ENCODE measurements around the gene KCNK17. TPM values are rescaled to one million over a fixed set of nuclear protein-coding genes. Genes with fewer than 3 reads are reported as not detected.
A peak's percentile ranks its signal among the peaks of the same experiment; 100 is the strongest.

The KCNK17 gene
- total RNA-seq, 1 experiment from 2014 or later = 1.2 TPM

DNA sequence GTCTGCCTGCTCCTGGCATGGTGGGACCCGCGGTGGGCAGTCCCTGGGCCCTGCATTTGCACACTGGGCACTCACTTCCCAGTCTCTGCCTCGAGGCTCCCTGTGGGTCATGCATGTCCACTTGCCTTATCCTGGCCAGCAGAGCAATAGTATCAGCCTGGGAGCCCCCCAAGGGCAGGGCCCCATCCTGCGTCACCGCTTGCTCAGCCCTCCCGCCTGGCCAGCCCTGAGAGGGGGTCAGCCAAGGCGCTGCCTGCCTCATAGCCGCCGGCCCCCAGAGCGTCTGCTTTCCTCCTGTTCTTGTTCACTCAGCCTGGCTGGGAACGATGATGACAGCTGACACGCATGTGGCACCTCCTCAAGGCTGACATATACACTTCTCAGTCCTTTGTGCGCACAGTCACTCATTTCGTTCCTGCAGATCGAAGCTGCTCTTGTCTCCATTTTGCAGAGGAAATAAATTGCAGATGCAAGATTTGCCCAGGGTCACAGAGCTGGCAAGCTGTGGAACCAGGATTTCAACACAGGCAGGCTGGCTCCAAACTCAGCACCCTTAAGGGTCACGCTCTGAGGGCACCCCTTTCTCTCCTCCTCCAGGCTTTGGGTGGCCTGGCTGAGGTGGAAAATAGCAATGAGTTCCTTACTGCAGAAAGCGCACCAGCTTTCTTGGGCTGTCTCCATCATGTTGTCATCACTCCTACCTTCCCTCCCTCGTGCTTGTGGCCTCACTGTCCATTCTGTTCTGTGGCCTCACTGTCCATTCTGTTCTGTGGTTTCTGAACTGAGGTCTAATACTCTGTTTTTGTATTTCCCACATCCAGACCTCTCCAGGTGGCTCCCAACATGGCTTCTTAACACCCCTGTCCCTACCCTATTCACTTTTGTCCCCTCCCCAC, 17.2 kb downstream of the KCNK17 start:
- H3K36me3 Mint-ChIP-seq (ENCODE audit: insufficient read depth in 1 of 3, low read depth in 3 of 3) = no peaks in the 10 kb centered on the region
- Histone ChIP-seq H4K91ac (ENCODE audit: insufficient read length, low read depth, low read length) (no peak overlapping the region), H2BK12ac (ENCODE audit: insufficient read length, low read depth, low read length) (no peak overlapping the region), H3K9me3 (ENCODE audit: control insufficient read depth, low read depth, low read length) (no peaks in the 10 kb centered on the region), H3K4me2 (ENCODE audit: insufficient read depth, insufficient read length, low read length) (no peak overlapping the region), H3K56ac (ENCODE audit: insufficient read length, low read depth, low read length) (no peak overlapping the region), H2AK5ac (ENCODE audit: insufficient read length, low read length) (no peak overlapping the region), H4K20me1 (ENCODE audit: control insufficient read depth, insufficient read depth, insufficient read length) (no peaks in the 10 kb centered on the region), H3T11ph (ENCODE audit: low read length) (no peak overlapping the region), H4K8ac (replicated peaks; ENCODE audit: insufficient read length, low read depth, low read length) (no peak overlapping the region), H2BK20ac (ENCODE audit: low read depth, low read length, poor library complexity, severe bottlenecking) (no peak overlapping the region), H3K4me1 (ENCODE audit: insufficient read depth, low read length) (peaks cover 2% of the 10 kb centered on the region; the same call in 1 of the 2 replicates), H2AFZ (ENCODE audit: low read length) (no peak overlapping the region), H3K23ac (ENCODE audit: insufficient read length, low read depth, low read length) (no peak overlapping the region), H4K5ac (ENCODE audit: insufficient read length, low read depth, low read length) (no peak overlapping the region), H3K4ac (ENCODE audit: low read depth, low read length) (no peak overlapping the region), H3K79me1 (ENCODE audit: insufficient read depth, low read depth, low read length, poor library complexity, severe bottlenecking) (no peaks in the 10 kb centered on the region), H3K23me2 (ENCODE audit: insufficient read length, low read depth, low read length, poor library complexity, severe bottlenecking) (no peaks in the 10 kb centered on the region), H2BK15ac (ENCODE audit: low read depth, low read length) (no peak overlapping the region), H3K18ac (ENCODE audit: insufficient read length, low read depth, low read length) (no peak overlapping the region), H3K27me3 (ENCODE audit: insufficient read depth, low read length) (no peaks in the 10 kb centered on the region; the same call in 1 of the 2 replicates), H3K9ac (ENCODE audit: extremely low read depth, insufficient read length, low read length) (no peak overlapping the region), H3K14ac (ENCODE audit: insufficient read depth, low read length) (peak overlapping the region; percentile 20; the same call in 1 of the 2 replicates), H3K27ac (ENCODE audit: insufficient read length, low read depth, low read length) (no peak overlapping the region), H3K79me2 (ENCODE audit: insufficient read depth, low read length) (no peaks in the 10 kb centered on the region), H2BK120ac (ENCODE audit: low read depth, low read length, poor library complexity, severe bottlenecking) (no peak overlapping the region), H2BK5ac (ENCODE audit: insufficient read length, low read length) (no peak overlapping the region)
- peaks cover 10% of the 10 kb centered on the region for H3K27me3 Mint-ChIP-seq (ENCODE audit: low read depth)
- TF ChIP-seq, protein P1, sequence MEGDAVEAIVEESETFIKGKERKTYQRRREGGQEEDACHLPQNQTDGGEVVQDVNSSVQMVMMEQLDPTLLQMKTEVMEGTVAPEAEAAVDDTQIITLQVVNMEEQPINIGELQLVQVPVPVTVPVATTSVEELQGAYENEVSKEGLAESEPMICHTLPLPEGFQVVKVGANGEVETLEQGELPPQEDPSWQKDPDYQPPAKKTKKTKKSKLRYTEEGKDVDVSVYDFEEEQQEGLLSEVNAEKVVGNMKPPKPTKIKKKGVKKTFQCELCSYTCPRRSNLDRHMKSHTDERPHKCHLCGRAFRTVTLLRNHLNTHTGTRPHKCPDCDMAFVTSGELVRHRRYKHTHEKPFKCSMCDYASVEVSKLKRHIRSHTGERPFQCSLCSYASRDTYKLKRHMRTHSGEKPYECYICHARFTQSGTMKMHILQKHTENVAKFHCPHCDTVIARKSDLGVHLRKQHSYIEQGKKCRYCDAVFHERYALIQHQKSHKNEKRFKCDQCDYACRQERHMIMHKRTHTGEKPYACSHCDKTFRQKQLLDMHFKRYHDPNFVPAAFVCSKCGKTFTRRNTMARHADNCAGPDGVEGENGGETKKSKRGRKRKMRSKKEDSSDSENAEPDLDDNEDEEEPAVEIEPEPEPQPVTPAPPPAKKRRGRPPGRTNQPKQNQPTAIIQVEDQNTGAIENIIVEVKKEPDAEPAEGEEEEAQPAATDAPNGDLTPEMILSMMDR (conservative IDR thresholded peaks at IDR 0.05) = no peak
- no peaks in the 10 kb centered on the region; a peak in 1 of 5 replicates for H3K9me3 Mint-ChIP-seq
- no peak for DNase-seq
- H3K27ac Mint-ChIP-seq = peak overlapping the region in 1 of 3 experiments; percentile 25; a peak in 1 of 7 replicates
- WGBS (ENCODE audit: extremely low coverage, insufficient read length, low lambda C conversion rate) = no CpG with 5 or more reads among the region's 18 CpGs
- peaks cover 47 to 51% of the 10 kb centered on the region in 2 experiments for H3K4me1 Mint-ChIP-seq
- H3K4me3 Mint-ChIP-seq = no peak overlapping the region

Data from H9 (cell line).